ENCODE data around the gene THUMPD3. TPM values are rescaled to one million over a fixed set of nuclear protein-coding genes. Genes with fewer than 3 reads are reported as not detected.

THUMPD3 gene
- total and polyA plus RNA-seq, 2 of the 4 experiments (the other 2 are of a cell fraction): 28.2 to 43.9 TPM

GRCh38 chr3:9408546-9408945 is 45.7 kb downstream of the THUMPD3 start:
- Histone ChIP-seq H2BK15ac (ENCODE audit: low read depth, low read length) (no peak overlapping the region), H3K4ac (ENCODE audit: low read depth, low read length) (no peak overlapping the region), H3K36me3 (ENCODE audit: control insufficient read depth, insufficient read depth, low read length) (no peaks in the 10 kb centered on the region), H3K56ac (ENCODE audit: extremely low read depth, insufficient read depth, low read length) (no peak overlapping the region), H3K9me1 (ENCODE audit: insufficient read depth, low read length) (peaks cover 11% of the 10 kb centered on the region; the same call in 1 of the 2 replicates), H4K8ac (ENCODE audit: low read depth in 2 of 2, low read length in 2 of 2) (no peak overlapping the region), H2AK9ac (replicated peaks; ENCODE audit: low read depth, low read length, poor library complexity) (no peak overlapping the region), H3K14ac (replicated peaks; ENCODE audit: low read depth, low read length) (no peak overlapping the region), H2BK20ac (ENCODE audit: low read depth, low read length) (no peak overlapping the region), H4K5ac (ENCODE audit: low read depth, low read length) (no peak overlapping the region), H3K9ac (ENCODE audit: low read depth, low read length) (no peak overlapping the region), H3K27me3 (ENCODE audit: control insufficient read depth, insufficient read depth, low read length) (no peaks in the 10 kb centered on the region), H2BK5ac (ENCODE audit: low read depth, low read length, poor library complexity, severe bottlenecking) (no peak overlapping the region), H3K9me3 (ENCODE audit: control insufficient read depth, insufficient read depth, low read length) (no peaks in the 10 kb centered on the region), H2BK120ac (ENCODE audit: low read depth, low read length) (no peak overlapping the region), H3K18ac (ENCODE audit: low read depth, low read length) (no peak overlapping the region), H3K4me1 (ENCODE audit: control insufficient read depth, insufficient read depth, low read length) (peaks cover 3% of the 10 kb centered on the region), H3K4me3 (ENCODE audit: insufficient read depth, low read depth, low read length) (no peak overlapping the region), H2AFZ (replicated peaks; ENCODE audit: low read length, poor library complexity) (no peak overlapping the region), H4K20me1 (ENCODE audit: insufficient read depth, low read length) (peaks cover 100% of the 10 kb centered on the region), H2AK5ac (ENCODE audit: low read depth, low read length) (no peak overlapping the region), H3K4me2 (ENCODE audit: low read depth, low read length) (no peak overlapping the region), H3K23ac (ENCODE audit: low read depth, low read length) (no peak overlapping the region), H3K79me1 (ENCODE audit: low read depth in 1 of 2, low read length in 2 of 2) (peaks cover 0 to 19% of the 10 kb centered on the region in 2 experiments; a peak in 2 of 4 replicates), H4K91ac (ENCODE audit: insufficient read depth, low read depth, low read length) (no peak overlapping the region), H3K27ac (ENCODE audit: insufficient read depth, low read length) (no peak overlapping the region)
- DNase-seq: no peak
- no peak for ATAC-seq (ENCODE audit: low read depth)
- no TSS peak for BruUV-seq (replicated peaks)
- ChIA-PET CTCF (no interaction called here), POLR2A (ENCODE audit: unreplicated experiment) (no interaction called here)
- in situ Hi-C loops (cut with MboI; ENCODE audit: low sequenced_read_pairs) (no loop called here), dilution Hi-C loops (cut with HindIII; ENCODE audit: low sequenced_read_pairs, unreplicated experiment) (no loop called here), intact Hi-C loops (cut with micrococcal nuclease) (no loop called here)
- WGBS, 2 experiments (ENCODE audit: extremely low coverage in 2 of 2, insufficient read length in 1 of 2): no CpG with 5 or more reads among the region's 1 CpG
- TF ChIP-seq RFX5 (IDR thresholded peaks at IDR 0.05; ENCODE audit: low read depth, low read length): no peak
- TF ChIP-seq RCOR1 (IDR thresholded peaks at IDR 0.05; ENCODE audit: insufficient replicate concordance, low read length): no peak
- TF ChIP-seq MAZ (IDR thresholded peaks at IDR 0.05; ENCODE audit: borderline replicate concordance, low read depth, low read length): no peak
- TF ChIP-seq POLR2A (IDR thresholded peaks at IDR 0.05; ENCODE audit: low read depth, low read length): no peak
- no peak for TF ChIP-seq ELK1 (IDR thresholded peaks at IDR 0.05; ENCODE audit: borderline replicate concordance, low read depth, low read length)
- TF ChIP-seq BHLHE40 (IDR thresholded peaks at IDR 0.05; ENCODE audit: low read depth, low read length): no peak
- TF ChIP-seq MXI1 (IDR thresholded peaks at IDR 0.05; ENCODE audit: borderline replicate concordance, low read depth, low read length): no peak
- TF ChIP-seq FOS (IDR thresholded peaks at IDR 0.05; ENCODE audit: low read depth, low read length): no peak
- TF ChIP-seq NFE2L2 (IDR thresholded peaks at IDR 0.05; ENCODE audit: low read depth, low read length): no peak
- TF ChIP-seq MAFK (IDR thresholded peaks at IDR 0.05; ENCODE audit: low read depth, low read length): no peak
- TF ChIP-seq CTCF (conservative IDR thresholded peaks at IDR 0.05; ENCODE audit: low read depth, low read length): no peak
- TF ChIP-seq SMC3 (IDR thresholded peaks at IDR 0.05; ENCODE audit: low read depth, low read length): no peak
- TF ChIP-seq CEBPB (IDR thresholded peaks at IDR 0.05; ENCODE audit: low read depth, low read length): no peak
- TF ChIP-seq RAD21 (IDR thresholded peaks at IDR 0.05; ENCODE audit: low read length): no peak

Data from IMR-90 (cell line).